Epithelial cell of esophagus (primary cell): ENCODE results near the gene CHD5.
A peak's percentile ranks its signal among the peaks of the same experiment; 100 is the strongest.
"Not testable (repeated sequence)": the region's sequence is repeated elsewhere in the genome, so short reads cannot be mapped to it uniquely, and the experiment has no call there.

Source experiments
- DNase-seq: peaks from one replicate; pipeline ENCODE4 v3.0.0; 2010; ENCODE audit warnings: low read depth
- H3K4me3 ChIP-seq: 2 replicates; pipeline ENCODE4 v1.5.1; 2011; ENCODE audit warnings: mild to moderate bottlenecking, low read length, control low read depth
- CTCF ChIP-seq: IDR thresholded peaks from 2 replicates; pipeline ENCODE4 v1.5.1; 2011; ENCODE audit warnings: low read depth, mild to moderate bottlenecking, low read length, control low read depth, inconsistent platforms; ENCODE audit not compliant: insufficient read depth; ENCODE audit errors: missing control alignments

The CHD5 gene

GRCh38 chr1:6180268-6180706 is at the start of gene CHD5:
Gene CHD5 (minus strand): TSS chr1:6180321. CDS start chr1:6180023, 298 bp downstream.
- no peak for DNase-seq
- no peak for TF ChIP-seq CTCF
- no peak within 1 kb of the TSS for H3K4me3 ChIP-seq

- TF ChIP-seq CTCF, result no peak
- DNase-seq, result no peak
- H3K4me3 ChIP-seq, result no peak overlapping the region
Observed at GRCh38 chr1:6225651-6226050, 45.5 kb upstream of the CHD5 start.

DNA sequence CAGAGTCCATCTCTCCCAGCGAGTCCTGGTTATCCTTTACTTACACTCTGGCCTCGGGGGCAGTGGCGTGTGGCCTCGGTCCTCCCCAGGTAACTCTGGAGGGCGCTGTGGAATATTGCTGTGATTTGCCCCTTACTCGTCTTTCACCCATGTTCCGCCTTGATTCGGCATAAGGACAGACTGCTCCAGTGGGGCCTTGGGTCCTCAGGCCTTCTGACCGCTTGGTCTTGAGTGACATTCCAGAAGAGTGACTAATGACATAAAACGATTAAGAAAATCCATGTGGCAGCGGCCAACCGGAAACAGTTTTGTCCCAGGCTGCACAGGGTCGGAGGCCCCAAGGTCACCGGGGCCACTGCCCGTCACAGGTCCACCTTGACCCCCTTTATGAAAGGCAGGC is 44.6 kb upstream of the CHD5 start:
- no peak for TF ChIP-seq CTCF
- no peak overlapping the region for H3K4me3 ChIP-seq
- DNase-seq, result no peak

DNA sequence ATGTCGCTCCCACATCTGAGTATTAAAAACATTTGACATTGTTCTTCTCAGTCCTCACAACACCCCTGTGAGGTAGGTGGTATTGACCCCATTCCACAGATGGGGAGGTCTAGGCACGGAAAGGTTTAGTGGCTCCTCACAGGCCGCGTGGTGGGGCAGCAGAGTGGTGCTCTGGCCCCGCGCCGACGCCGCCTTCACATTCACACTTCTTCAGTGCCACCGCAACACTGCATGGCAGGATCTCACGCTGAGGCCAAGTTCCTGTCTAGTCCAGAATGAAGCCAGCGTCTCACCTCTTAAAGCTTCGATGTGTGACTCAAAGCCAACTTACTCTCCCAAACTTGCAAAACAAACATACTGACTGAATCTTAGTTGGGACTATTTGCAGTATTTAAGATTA is 43.5 kb upstream of the CHD5 start:
- DNase-seq, result no peak
- TF ChIP-seq CTCF, result no peak
- H3K4me3 ChIP-seq, result no peak overlapping the region

DNA sequence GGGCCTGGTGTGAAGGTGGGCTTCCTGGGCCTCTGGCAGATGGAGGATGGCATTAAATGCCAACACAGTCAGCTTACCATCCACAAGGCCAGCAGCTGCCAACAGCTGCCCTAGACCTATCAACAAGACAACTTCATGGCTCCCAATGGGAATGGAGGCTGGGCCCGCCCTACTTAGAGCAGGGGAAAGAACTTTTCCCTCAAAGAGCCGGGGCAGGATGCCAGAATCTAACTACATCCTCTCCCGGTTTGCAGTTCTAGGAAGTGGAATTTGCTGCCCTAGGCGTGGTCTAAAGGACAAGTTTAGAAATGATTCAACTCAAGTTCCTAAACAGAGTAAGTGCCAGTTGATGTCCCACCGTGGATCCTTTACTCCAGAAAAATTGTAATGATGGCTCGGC is 42.5 kb upstream of the CHD5 start:
- peak; percentile 30 for DNase-seq
- no peak overlapping the region for H3K4me3 ChIP-seq
- TF ChIP-seq CTCF, result no peak

GRCh38 chr1:6221210-6221784 is 41.2 kb upstream of the CHD5 start:
- TF ChIP-seq CTCF, result no peak
- no peak overlapping the region for H3K4me3 ChIP-seq
- DNase-seq, result no peak

DNA sequence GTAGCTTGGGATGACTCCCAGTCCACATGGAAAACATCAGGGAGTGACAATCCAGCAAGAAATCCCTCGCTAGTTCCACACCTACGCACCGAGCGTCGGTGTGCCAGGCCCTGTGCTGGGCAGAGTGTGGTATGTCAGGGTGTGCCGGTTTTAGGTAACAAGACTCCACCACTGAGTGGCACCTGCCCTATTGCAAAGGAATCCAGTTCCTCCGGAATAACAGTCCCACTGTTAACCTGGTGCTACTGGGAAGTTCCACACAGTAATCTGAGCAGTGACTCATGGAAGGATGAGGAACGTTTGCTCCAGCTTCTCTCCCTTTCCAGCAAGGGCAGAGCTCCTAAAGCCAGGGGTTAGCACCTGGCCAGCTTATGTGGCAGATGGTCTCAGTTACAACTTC is 40.1 kb upstream of the CHD5 start:
- TF ChIP-seq CTCF, result no peak
- H3K4me3 ChIP-seq, result no peak overlapping the region
- DNase-seq, result peak; percentile 97

GRCh38 chr1:6219641-6220040 is 39.5 kb upstream of the CHD5 start:
- peak; percentile 60 for DNase-seq
- not testable (repeated sequence) for H3K4me3 ChIP-seq
